ENCODE results near the gene LBP. TPM values are rescaled to one million over a fixed set of nuclear protein-coding genes. Genes with fewer than 3 reads are reported as not detected.

Gene LBP
- total RNA-seq, 1 donor from 2014 or later = not detected

GRCh38 chr20:38344107-38344701 is 2.1 kb upstream of the LBP start:
- Mint-ChIP-seq H3K4me3 (ENCODE audit: unreplicated experiment) (no peak overlapping the region), H3K36me3 (ENCODE audit: unreplicated experiment) (no peaks in the 10 kb centered on the region), H3K27ac (ENCODE audit: unreplicated experiment) (no peak overlapping the region), H3K9me3 (ENCODE audit: unreplicated experiment) (no peaks in the 10 kb centered on the region), H3K4me1 (ENCODE audit: low read depth, unreplicated experiment) (peaks cover 21% of the 10 kb centered on the region), H3K27me3 (ENCODE audit: unreplicated experiment) (no peaks in the 10 kb centered on the region)
- TF ChIP-seq, protein P1, sequence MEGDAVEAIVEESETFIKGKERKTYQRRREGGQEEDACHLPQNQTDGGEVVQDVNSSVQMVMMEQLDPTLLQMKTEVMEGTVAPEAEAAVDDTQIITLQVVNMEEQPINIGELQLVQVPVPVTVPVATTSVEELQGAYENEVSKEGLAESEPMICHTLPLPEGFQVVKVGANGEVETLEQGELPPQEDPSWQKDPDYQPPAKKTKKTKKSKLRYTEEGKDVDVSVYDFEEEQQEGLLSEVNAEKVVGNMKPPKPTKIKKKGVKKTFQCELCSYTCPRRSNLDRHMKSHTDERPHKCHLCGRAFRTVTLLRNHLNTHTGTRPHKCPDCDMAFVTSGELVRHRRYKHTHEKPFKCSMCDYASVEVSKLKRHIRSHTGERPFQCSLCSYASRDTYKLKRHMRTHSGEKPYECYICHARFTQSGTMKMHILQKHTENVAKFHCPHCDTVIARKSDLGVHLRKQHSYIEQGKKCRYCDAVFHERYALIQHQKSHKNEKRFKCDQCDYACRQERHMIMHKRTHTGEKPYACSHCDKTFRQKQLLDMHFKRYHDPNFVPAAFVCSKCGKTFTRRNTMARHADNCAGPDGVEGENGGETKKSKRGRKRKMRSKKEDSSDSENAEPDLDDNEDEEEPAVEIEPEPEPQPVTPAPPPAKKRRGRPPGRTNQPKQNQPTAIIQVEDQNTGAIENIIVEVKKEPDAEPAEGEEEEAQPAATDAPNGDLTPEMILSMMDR (IDR thresholded peaks at IDR 0.05; ENCODE audit: partially characterized antibody, unreplicated experiment) = no peak
- no peak for DNase-seq

DNA sequence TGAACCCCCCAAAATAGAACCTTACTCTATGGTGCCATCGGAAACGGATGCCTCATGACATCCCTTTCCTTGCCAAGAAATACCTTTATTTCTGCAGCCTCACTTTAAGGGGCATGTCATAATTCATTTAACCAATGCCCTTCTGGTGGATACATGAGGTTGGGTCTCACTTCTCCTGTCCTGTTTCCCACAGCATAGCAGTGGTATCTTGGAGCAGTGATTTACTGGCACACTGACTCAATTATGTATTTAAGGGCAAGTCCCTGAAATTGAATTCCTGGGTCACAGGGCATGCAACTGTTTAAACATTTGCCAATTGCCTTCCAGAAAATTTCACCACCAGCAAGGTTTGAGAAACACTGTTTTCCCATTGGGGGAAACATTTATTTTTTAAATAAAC is 639 bp upstream of the LBP start:
- no peak overlapping the region for H3K27ac Mint-ChIP-seq (ENCODE audit: unreplicated experiment)
- H3K4me1 Mint-ChIP-seq (ENCODE audit: low read depth, unreplicated experiment) = peaks cover 21% of the 10 kb centered on the region
- no peak for DNase-seq
- TF ChIP-seq, protein P1 (IDR thresholded peaks at IDR 0.05; ENCODE audit: partially characterized antibody, unreplicated experiment) = no peak
- no peak overlapping the region for H3K4me3 Mint-ChIP-seq (ENCODE audit: unreplicated experiment)
- no peaks in the 10 kb centered on the region for H3K27me3 Mint-ChIP-seq (ENCODE audit: unreplicated experiment)
- H3K9me3 Mint-ChIP-seq (ENCODE audit: unreplicated experiment) = no peaks in the 10 kb centered on the region
- H3K36me3 Mint-ChIP-seq (ENCODE audit: unreplicated experiment) = no peaks in the 10 kb centered on the region

DNA sequence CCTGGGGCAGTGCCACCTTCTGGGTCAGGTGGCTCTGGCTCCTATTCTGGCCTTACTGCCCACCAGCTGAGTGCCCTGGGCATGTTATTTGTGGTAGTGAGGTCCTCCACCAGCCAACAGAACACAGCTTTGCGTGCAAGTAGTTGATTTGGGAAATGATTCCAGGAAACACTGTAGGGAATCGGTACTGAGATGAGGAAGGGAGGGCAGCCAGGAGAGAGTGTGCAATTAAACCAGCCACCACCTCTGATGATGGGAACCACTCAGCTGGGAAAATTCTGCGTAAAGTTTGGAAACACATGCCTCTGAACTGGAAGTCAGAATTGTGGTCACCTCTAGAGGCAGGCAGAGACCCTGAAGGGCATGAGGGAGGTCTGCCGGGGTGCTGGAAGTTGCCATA is 459 bp downstream of the LBP start:
- no peak overlapping the region for H3K27ac Mint-ChIP-seq (ENCODE audit: unreplicated experiment)
- H3K4me1 Mint-ChIP-seq (ENCODE audit: low read depth, unreplicated experiment) = peaks cover 19% of the 10 kb centered on the region
- no peaks in the 10 kb centered on the region for H3K9me3 Mint-ChIP-seq (ENCODE audit: unreplicated experiment)
- no peaks in the 10 kb centered on the region for H3K27me3 Mint-ChIP-seq (ENCODE audit: unreplicated experiment)
- no peak overlapping the region for H3K4me3 Mint-ChIP-seq (ENCODE audit: unreplicated experiment)
- TF ChIP-seq, protein P1 (IDR thresholded peaks at IDR 0.05; ENCODE audit: partially characterized antibody, unreplicated experiment) = no peak
- no peaks in the 10 kb centered on the region for H3K36me3 Mint-ChIP-seq (ENCODE audit: unreplicated experiment)
- no peak for DNase-seq

GRCh38 chr20:38349856-38350255 is 3.6 kb downstream of the LBP start:
- Mint-ChIP-seq H3K27me3 (ENCODE audit: unreplicated experiment) (no peaks in the 10 kb centered on the region), H3K9me3 (ENCODE audit: unreplicated experiment) (no peaks in the 10 kb centered on the region), H3K36me3 (ENCODE audit: unreplicated experiment) (no peaks in the 10 kb centered on the region), H3K27ac (ENCODE audit: unreplicated experiment) (no peak overlapping the region), H3K4me3 (ENCODE audit: unreplicated experiment) (no peak overlapping the region), H3K4me1 (ENCODE audit: low read depth, unreplicated experiment) (peaks cover 4% of the 10 kb centered on the region)
- TF ChIP-seq, protein P1 (IDR thresholded peaks at IDR 0.05; ENCODE audit: partially characterized antibody, unreplicated experiment) = no peak
- DNase-seq = no peak

- no peaks in the 10 kb centered on the region for H3K27me3 Mint-ChIP-seq (ENCODE audit: unreplicated experiment)
- H3K27ac Mint-ChIP-seq (ENCODE audit: unreplicated experiment) = no peak overlapping the region
- no peak overlapping the region for H3K4me3 Mint-ChIP-seq (ENCODE audit: unreplicated experiment)
- DNase-seq = no peak
- no peaks in the 10 kb centered on the region for H3K9me3 Mint-ChIP-seq (ENCODE audit: unreplicated experiment)
- H3K36me3 Mint-ChIP-seq (ENCODE audit: unreplicated experiment) = no peaks in the 10 kb centered on the region
- TF ChIP-seq, protein P1 (IDR thresholded peaks at IDR 0.05; ENCODE audit: partially characterized antibody, unreplicated experiment) = no peak
- peaks cover 4% of the 10 kb centered on the region for H3K4me1 Mint-ChIP-seq (ENCODE audit: low read depth, unreplicated experiment)
These were observed 4.8 kb downstream of the LBP start for GRCh38 chr20:38350879-38351775.
